Bronchial epithelial cell (primary cell): ENCODE data around the gene RAB25. TPM values are rescaled to one million over a fixed set of nuclear protein-coding genes. Genes with fewer than 3 reads are reported as not detected.

ENCODE experiments used
- DNase-seq: peaks from one replicate; pipeline ENCODE4 v3.0.0-alpha.2; 2010; ENCODE audit warnings: low read depth
- FAIRE-seq: peaks from 2 replicates; lab custom pipeline; 2011; peaks lifted over from hg19 to GRCh38; lab: Jason Lieb, UNC
- H3K27me3 ChIP-seq: 2 replicates; pipeline ENCODE4 v1.5.1; 2011; ENCODE audit warnings: low read length; ENCODE audit not compliant: control insufficient read depth, insufficient read depth
- H3K36me3 ChIP-seq: 2 replicates; pipeline ENCODE4 v1.5.1; 2011; ENCODE audit warnings: low read length; ENCODE audit not compliant: control insufficient read depth, insufficient read depth
- H3K4me3 ChIP-seq: 2 replicates; pipeline ENCODE4 v1.5.1; 2011; ENCODE audit warnings: mild to moderate bottlenecking, low read depth, low read length, control low read depth
- CTCF ChIP-seq: IDR thresholded peaks from 2 replicates; pipeline ENCODE4 v1.5.1; 2011; ENCODE audit warnings: mild to moderate bottlenecking, moderate library complexity, low read length, control low read depth, inconsistent platforms; ENCODE audit not compliant: insufficient read depth, severe bottlenecking
- total RNA-seq: library from RNA; depleted of rRNA; stranded (reverse); fragments of >200 nt; gene quantifications from 2 replicates; pipeline ENCODE4 v1.2.1, GENCODE V29; 2014

Gene RAB25
- total RNA-seq, 1 donor from 2014 or later: 30.3 TPM

GRCh38 chr1:156042828-156043227 lies 18.1 kb upstream of the RAB25 start:
- FAIRE-seq: no peak
- TF ChIP-seq CTCF: no peak
- Histone ChIP-seq H3K27me3 (no peaks in the 10 kb centered on the region), H3K4me3 (no peak overlapping the region), H3K36me3 (peaks cover 12% of the 10 kb centered on the region)
- DNase-seq: no peak

GRCh38 chr1:156045076-156045475 lies 15.9 kb upstream of the RAB25 start:
- Histone ChIP-seq H3K27me3 (no peaks in the 10 kb centered on the region), H3K36me3 (peaks cover 19% of the 10 kb centered on the region), H3K4me3 (no peak overlapping the region)
- FAIRE-seq (no peak), DNase-seq (no peak)
- TF ChIP-seq CTCF: no peak

GRCh38 chr1:156048663-156049258 lies 12.2 kb upstream of the RAB25 start:
- H3K4me3 ChIP-seq: no peak overlapping the region
- no peak for TF ChIP-seq CTCF
- no peaks in the 10 kb centered on the region for H3K27me3 ChIP-seq
- DNase-seq: no peak
- FAIRE-seq: no peak
- H3K36me3 ChIP-seq: peaks cover 17% of the 10 kb centered on the region

GRCh38 chr1:156050376-156050775 lies 10.6 kb upstream of the RAB25 start:
- no peak for DNase-seq
- FAIRE-seq: no peak
- TF ChIP-seq CTCF: no peak
- no peak overlapping the region for H3K4me3 ChIP-seq
- H3K36me3 ChIP-seq: peaks cover 14% of the 10 kb centered on the region
- H3K27me3 ChIP-seq: no peaks in the 10 kb centered on the region

GRCh38 chr1:156051011-156051725 lies 9.8 kb upstream of the RAB25 start:
- TF ChIP-seq CTCF: no peak

More at GRCh38 chr1:156051011-156051725, 9.8 kb upstream of the RAB25 start:
- peaks cover 14% of the 10 kb centered on the region for H3K36me3 ChIP-seq
- no peak overlapping the region for H3K4me3 ChIP-seq
- H3K27me3 ChIP-seq: no peaks in the 10 kb centered on the region
- DNase-seq: no peak
- FAIRE-seq: no peak
